Muscle layer of colon (tissue), 2 donors: Measurements from ENCODE around the gene SNX10.
A peak's percentile ranks its signal among the peaks of the same experiment; 100 is the strongest.
"Not testable (repeated sequence)": the region's sequence is repeated elsewhere in the genome, so short reads cannot be mapped to it uniquely, and the experiment has no call there.

Experiments
- H3K27ac ChIP-seq: one replicate; pipeline ENCODE4 v1.7.0; 2013; ENCODE audit warnings: low read depth, mild to moderate bottlenecking, low read length, moderate library complexity
- H3K27me3 ChIP-seq, 2 donors: one replicate each; pipeline ENCODE4 v1.7.0; 2013; ENCODE audit warnings: low read length in 2 of 2, mild to moderate bottlenecking in 2 of 2; ENCODE audit not compliant: insufficient read depth in 2 of 2, control insufficient read depth in 1 of 2
- H3K36me3 ChIP-seq: one replicate; pipeline ENCODE4 v1.7.0; 2013; ENCODE audit warnings: mild to moderate bottlenecking, low read length; ENCODE audit not compliant: insufficient read depth
- H3K4me1 ChIP-seq: one replicate; pipeline ENCODE4 v1.7.0; 2013; ENCODE audit warnings: mild to moderate bottlenecking, low read length; ENCODE audit not compliant: insufficient read depth
- H3K4me3 ChIP-seq, 2 donors: one replicate each; pipeline ENCODE4 v1.7.0; 2013; ENCODE audit warnings: low read length in 2 of 2, low read depth in 1 of 2, mild to moderate bottlenecking in 1 of 2, moderate library complexity in 1 of 2
- H3K9ac ChIP-seq: one replicate; pipeline ENCODE4 v1.7.0; 2013; ENCODE audit warnings: low read length
- H3K9me3 ChIP-seq: one replicate; pipeline ENCODE4 v1.7.0; 2013; ENCODE audit warnings: mild to moderate bottlenecking, low read length
- donor health status: abdominal sarcoma.
- donor health status: Adenocarcinoma of cecum.

The SNX10 gene, protein sequence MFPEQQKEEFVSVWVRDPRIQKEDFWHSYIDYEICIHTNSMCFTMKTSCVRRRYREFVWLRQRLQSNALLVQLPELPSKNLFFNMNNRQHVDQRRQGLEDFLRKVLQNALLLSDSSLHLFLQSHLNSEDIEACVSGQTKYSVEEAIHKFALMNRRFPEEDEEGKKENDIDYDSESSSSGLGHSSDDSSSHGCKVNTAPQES

DNA sequence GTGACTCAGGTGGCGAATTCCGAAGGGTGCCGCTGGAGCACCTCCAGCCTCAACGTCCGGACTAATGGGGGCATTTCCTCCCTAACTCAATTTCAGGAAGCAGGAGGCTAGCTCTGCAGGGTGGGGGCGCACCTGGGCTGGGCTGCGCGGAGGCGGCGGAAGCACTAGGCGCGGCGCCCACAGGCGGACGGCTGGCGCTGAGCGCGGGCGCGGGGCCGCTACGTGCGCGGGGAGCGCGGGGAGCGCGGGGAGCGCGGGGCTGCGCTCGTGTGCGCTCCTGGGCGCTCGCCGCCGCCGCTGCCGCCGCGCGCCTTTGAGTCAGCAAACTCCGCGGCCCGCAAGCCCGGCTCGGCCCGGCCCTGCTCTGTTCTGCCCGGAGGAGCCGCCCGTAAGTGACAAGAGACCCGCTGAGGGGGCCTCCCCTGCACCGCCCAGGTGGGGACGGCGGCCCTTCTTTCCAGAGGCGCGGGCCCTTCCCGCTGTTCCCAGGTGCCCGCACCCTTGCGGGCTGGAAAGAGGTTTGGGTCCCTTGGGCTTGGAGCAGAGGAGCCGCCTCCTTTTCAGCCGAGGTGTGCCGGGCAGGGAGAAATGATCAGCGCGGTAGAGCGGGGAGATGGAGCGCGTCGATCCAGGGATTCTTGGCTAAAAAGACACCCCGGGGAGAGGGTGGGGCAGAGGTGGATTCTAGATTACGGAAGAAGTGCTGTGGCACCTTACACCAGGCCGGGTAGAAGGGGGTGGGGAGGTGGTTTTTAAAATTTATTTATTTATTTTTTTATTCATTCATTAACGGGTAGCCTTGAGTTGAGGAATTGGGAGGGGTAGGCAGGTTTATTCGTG is at the start of gene SNX10:
Gene SNX10, plus strand, starts transcription at position 164 of the 840 bp plus-strand sequence. CDS start 54,581 bp downstream, outside the sequence.
- no peaks in the 10 kb centered on the region for H3K4me1 ChIP-seq
- peak within 1 kb of the TSS; percentile 35 to 85 for H3K4me3 ChIP-seq
- H3K9me3 ChIP-seq, result no peaks in the 10 kb centered on the region
- H3K27ac ChIP-seq, result no peak within 1 kb of the TSS
- H3K36me3 ChIP-seq, result no peaks in the 10 kb centered on the region
- H3K9ac ChIP-seq, result no peak within 1 kb of the TSS
- peaks cover 0 to 10% of the 10 kb centered on the region in 2 donors for H3K27me3 ChIP-seq

DNA sequence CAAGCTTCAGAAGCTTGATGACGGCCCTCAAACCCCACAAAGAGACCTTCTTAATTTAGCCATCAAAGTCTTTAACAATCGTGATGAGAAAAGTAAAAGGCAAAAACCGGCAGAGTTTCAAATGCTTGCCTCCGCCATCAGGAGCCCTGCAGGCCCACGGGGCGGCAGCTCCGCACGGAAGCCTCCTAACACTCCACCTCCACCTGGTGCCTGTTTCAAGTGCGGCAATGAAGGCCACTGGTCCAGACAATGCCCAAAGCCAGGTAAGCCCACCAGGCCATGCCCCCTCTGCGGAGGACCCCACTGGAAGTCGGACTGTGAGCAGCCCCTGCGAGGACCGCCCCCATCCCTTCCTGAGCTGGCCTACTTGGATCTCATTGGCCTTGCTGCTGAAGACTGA is 46.5 kb upstream of the SNX10 start:
- H3K9ac ChIP-seq, result no peak overlapping the region
- no peak overlapping the region for H3K4me3 ChIP-seq
- H3K9me3 ChIP-seq, result no peaks in the 10 kb centered on the region
- no peaks in the 10 kb centered on the region for H3K4me1 ChIP-seq
- H3K36me3 ChIP-seq, result no peaks in the 10 kb centered on the region
- H3K27me3 ChIP-seq, result no peaks in the 10 kb centered on the region
- no peak overlapping the region for H3K27ac ChIP-seq

DNA sequence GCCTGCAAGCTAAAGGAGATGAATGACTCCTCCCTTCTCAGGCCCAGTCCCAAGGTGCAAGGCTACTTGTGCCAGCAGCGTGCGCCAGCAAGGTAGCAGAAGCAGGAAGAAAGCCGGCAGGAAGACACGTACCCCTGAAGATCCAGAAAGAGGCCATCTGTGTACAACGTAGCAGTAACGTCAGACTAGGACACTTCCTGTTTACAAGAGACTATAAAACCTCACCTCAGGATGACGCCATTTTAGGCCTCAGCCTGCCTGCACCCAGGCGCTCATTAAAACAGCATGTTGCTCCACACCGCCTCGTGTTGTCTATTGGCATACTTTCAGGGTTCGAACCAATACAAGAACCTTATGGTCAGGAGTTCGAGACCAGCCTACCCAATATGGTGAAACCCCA is 41.4 kb upstream of the SNX10 start:
- H3K9ac ChIP-seq, result no peak overlapping the region
- no peak overlapping the region for H3K4me3 ChIP-seq
- H3K9me3 ChIP-seq, result no peaks in the 10 kb centered on the region
- no peaks in the 10 kb centered on the region for H3K27me3 ChIP-seq
- H3K27ac ChIP-seq, result no peak overlapping the region
- H3K4me1 ChIP-seq, result no peaks in the 10 kb centered on the region
- H3K36me3 ChIP-seq, result no peaks in the 10 kb centered on the region

DNA sequence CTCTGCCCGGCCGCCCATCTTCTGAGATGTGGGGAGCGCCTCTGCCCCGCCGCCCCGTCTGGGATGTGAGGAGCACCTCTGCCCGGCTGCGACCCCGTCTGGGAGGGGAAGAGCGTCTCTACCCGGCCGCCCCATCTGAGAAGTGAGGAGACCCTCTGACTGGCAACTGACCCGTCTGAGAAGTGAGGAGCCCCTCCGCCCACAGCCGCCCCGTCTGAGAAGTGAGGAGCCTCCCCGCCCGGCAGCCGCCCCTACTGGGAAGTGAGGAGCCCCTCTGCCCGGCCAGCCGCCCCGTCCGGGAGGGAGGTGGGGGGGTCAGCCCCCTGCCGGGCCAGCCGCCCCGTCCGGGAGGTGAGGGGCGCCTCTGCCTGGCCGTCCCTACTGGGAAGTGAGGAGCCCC is 29.8 kb upstream of the SNX10 start:
- H3K9ac ChIP-seq, H3K36me3 ChIP-seq, H3K27me3 ChIP-seq, H3K4me1 ChIP-seq, H3K27ac ChIP-seq, H3K4me3 ChIP-seq, H3K9me3 ChIP-seq: not testable (repeated sequence)

DNA sequence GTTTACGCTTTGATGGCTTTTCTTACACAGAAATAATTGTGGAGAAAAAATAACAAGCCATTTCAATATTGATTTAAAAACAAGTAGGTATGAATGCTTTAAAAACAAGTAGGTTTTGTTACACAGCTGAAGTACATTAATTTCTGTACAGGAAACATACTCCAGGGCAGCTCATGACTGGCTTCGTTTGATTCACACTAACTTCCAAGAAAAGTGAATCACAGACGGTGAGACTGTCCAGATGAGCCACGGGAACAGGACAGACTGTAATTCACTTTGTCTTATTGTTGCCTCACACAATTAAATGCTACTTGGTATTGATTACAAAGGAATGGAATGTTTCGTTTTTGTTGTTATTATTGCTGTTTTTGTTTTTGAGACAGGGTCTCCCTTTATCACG is 26.6 kb upstream of the SNX10 start:
- Histone ChIP-seq H3K9me3 (no peaks in the 10 kb centered on the region), H3K36me3 (no peaks in the 10 kb centered on the region), H3K4me1 (no peaks in the 10 kb centered on the region), H3K4me3 (no peak overlapping the region), H3K27me3 (no peaks in the 10 kb centered on the region), H3K9ac (no peak overlapping the region), H3K27ac (no peak overlapping the region)

DNA sequence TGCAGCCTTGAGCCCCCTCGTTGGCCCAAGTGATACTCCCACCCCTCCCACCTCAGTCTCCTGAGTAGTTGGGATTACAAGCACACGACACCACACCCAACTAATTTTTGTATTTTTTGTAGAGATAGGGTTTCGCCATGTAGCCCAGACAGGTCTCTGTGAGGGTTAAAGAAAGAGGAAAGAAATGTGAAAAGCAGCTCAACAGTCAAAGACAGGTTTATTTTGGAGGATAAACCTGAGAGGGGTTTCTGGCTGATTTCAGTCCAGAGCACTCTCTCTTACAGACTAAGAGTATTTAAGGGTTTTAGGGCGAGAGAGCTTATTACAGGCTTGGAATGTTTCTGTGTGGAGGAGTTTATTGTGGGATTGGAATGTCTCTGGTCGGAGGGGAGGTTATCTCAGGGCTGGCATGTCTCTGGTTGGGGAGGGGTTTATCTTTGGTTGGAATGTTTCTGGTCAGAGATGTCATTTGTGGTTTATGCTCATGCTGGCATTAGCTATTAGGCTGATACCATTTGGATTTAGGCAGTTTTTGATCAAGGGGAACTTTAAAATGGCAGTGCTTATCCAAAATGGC is 26.1 kb upstream of the SNX10 start:
- no peaks in the 10 kb centered on the region for H3K9me3 ChIP-seq
- no peak overlapping the region for H3K4me3 ChIP-seq
- H3K27ac ChIP-seq, result no peak overlapping the region
- no peaks in the 10 kb centered on the region for H3K27me3 ChIP-seq
- H3K9ac ChIP-seq, result no peak overlapping the region
- H3K4me1 ChIP-seq, result no peaks in the 10 kb centered on the region
- H3K36me3 ChIP-seq, result no peaks in the 10 kb centered on the region

DNA sequence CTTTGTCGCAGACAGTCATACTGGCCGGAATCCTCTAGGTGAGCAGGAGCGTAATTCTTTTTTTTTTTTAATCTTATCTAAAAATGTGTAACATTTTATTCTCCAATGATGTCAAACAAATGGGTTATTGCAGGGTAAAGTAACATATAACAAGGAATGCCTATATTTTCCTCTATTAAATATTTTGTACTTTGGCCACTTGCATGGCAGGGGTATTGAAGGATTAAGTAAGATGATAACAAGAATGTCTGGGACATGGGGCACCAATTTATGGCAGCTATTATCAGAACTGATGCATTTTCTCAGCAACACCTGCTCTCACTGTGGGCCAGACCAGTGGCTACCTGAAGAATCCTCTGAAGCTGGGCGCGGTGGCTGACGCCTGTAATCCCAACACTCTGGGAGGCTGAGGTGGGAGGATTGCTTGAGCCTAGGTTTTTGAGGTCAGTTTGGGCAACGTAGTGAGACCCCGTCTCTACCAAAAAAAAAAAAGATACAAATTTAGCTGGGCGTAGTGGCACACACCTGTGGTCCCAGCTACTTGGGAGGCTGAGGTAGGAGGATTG is 24.0 kb upstream of the SNX10 start:
- Histone ChIP-seq H3K9ac (no peak overlapping the region), H3K4me3 (no peak overlapping the region), H3K9me3 (no peaks in the 10 kb centered on the region), H3K4me1 (no peaks in the 10 kb centered on the region), H3K27me3 (no peaks in the 10 kb centered on the region), H3K27ac (no peak overlapping the region), H3K36me3 (no peaks in the 10 kb centered on the region)

DNA sequence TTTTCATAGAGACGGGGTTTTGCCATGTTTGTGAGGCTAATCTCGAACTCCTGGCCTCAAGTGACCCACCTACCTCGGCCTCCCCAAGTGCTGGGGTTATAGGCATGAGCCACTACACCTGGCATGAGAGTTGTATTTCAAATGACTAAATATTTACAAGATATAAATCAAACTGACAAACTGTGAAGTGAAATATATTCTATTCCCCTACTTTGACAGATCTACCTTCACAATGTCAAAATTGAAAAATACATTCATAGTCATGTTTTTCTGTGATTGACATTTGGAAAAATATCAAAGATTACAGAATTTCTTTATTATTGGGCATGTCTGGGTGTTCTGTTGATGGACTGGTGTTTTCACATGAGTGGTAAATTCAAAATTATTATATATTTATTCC is 16.4 kb upstream of the SNX10 start:
- no peak overlapping the region for H3K27ac ChIP-seq

DNA sequence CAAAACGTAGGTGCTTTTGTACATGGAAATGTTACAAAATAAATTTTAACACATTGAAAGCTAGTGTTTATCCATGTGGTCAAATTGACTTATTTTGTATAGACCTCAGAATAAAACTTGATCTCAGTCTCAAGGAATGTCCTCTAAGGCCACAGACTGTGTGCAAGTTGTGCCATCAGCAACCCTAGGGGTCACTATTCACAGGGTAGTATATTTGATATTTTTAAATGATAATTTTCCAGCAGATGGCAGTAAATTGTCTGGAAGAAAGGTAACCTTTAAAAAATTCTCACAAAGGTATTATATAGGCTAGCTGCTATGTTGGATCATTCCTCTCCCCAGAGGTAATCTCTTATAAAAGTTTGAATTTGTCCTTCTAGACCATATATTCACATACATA is 12.9 kb upstream of the SNX10 start:
- H3K9ac ChIP-seq, result no peak overlapping the region
- no peaks in the 10 kb centered on the region for H3K36me3 ChIP-seq
- no peak overlapping the region for H3K27ac ChIP-seq
- H3K9me3 ChIP-seq, result no peaks in the 10 kb centered on the region
- H3K4me1 ChIP-seq, result no peaks in the 10 kb centered on the region
- H3K4me3 ChIP-seq, result no peak overlapping the region
- H3K27me3 ChIP-seq, result no peaks in the 10 kb centered on the region

More for the DNA sequence above, 16.4 kb upstream of the SNX10 start:
- no peaks in the 10 kb centered on the region for H3K27me3 ChIP-seq
- no peak overlapping the region for H3K9ac ChIP-seq
- H3K4me1 ChIP-seq, result no peaks in the 10 kb centered on the region
- H3K9me3 ChIP-seq, result no peaks in the 10 kb centered on the region
- H3K4me3 ChIP-seq, result no peak overlapping the region
- no peaks in the 10 kb centered on the region for H3K36me3 ChIP-seq

DNA sequence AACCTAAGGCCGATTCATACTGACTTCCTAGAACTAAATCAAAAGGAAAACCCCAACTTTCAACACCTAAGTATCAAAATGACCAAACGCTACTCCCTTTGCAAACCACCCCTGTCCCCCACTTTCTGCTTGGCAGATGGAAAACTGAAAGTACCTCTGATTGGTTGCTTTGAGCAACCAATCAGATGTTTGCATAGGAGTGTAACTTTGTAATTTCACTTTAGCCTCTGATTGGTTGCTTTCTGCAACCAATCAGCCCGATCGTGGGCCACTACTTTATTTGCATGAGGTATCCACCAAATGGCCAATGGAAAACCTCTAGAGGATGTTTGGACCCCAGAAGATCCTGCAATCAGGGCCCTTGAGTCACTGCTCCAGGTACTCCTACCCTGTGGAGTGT is 12.3 kb upstream of the SNX10 start:
- Histone ChIP-seq H3K4me1 (no peaks in the 10 kb centered on the region), H3K27ac (no peak overlapping the region), H3K27me3 (no peaks in the 10 kb centered on the region), H3K4me3 (no peak overlapping the region), H3K9ac (no peak overlapping the region), H3K36me3 (no peaks in the 10 kb centered on the region), H3K9me3 (no peaks in the 10 kb centered on the region)

DNA sequence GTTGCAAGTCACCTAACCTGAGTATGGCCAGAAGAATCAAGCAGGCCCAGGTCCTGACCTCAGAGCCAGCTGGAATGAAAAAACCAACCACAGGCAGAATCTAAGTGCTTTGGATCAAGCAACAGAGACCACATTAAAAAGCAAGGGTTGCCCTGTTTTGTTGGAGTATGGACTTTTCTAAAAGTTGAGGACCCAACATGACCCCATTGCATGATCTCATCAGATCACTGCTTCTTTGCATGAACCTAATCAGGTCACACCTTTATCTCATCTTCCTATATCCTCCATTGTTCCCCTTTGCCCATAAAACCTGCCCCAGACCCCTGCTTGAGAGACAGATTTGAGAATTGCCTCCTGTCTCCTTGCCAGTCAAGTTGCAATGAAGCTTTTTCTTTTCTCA is 11.6 kb upstream of the SNX10 start:
- Histone ChIP-seq H3K4me1 (no peaks in the 10 kb centered on the region), H3K27ac (no peak overlapping the region), H3K9me3 (no peaks in the 10 kb centered on the region), H3K27me3 (no peaks in the 10 kb centered on the region), H3K9ac (no peak overlapping the region), H3K4me3 (no peak overlapping the region), H3K36me3 (no peaks in the 10 kb centered on the region)
